Nephron progenitor cell (in vitro differentiated cells): ENCODE data around the gene C3.

Source experiments
- DNase-seq: peaks from one replicate; pipeline ENCODE4 v3.0.0; 2021
- H3K27ac Mint-ChIP-seq: 2 replicates; pipeline ENCODE4 v1.8.0; 2021; ENCODE audit warnings: mild to moderate bottlenecking, moderate library complexity, mixed read lengths
- H3K27me3 Mint-ChIP-seq: 2 replicates; pipeline ENCODE4 v1.8.0; 2021; ENCODE audit warnings: mild to moderate bottlenecking, low read depth, mixed read lengths; ENCODE audit not compliant: poor library complexity
- H3K36me3 Mint-ChIP-seq: 2 replicates; pipeline ENCODE4 v1.8.0; 2021; ENCODE audit warnings: low read depth, mixed read lengths
- H3K4me1 Mint-ChIP-seq: 2 replicates; pipeline ENCODE4 v1.8.0; 2021; ENCODE audit warnings: mixed read lengths
- H3K4me3 Mint-ChIP-seq: 2 replicates; pipeline ENCODE4 v1.8.0; 2021; ENCODE audit warnings: mild to moderate bottlenecking, moderate library complexity, mixed read lengths
- H3K9me3 Mint-ChIP-seq: 2 replicates; pipeline ENCODE4 v1.8.0; 2021; ENCODE audit warnings: mild to moderate bottlenecking, moderate library complexity, mixed read lengths
- TF ChIP-seq, protein P1 (sequence below): fragments of 200-600 bp; sonication (generic); IDR thresholded peaks from 2 replicates; pipeline ENCODE4 v1.5.0; 2021; ENCODE audit warnings: antibody characterized with exemption

The C3 gene

GRCh38 chr19:6690160-6690885 is 30.1 kb downstream of the C3 start:
- H3K4me3 Mint-ChIP-seq, result no peak overlapping the region
- H3K36me3 Mint-ChIP-seq, result no peaks in the 10 kb centered on the region
- DNase-seq, result no peak
- TF ChIP-seq, protein P1, sequence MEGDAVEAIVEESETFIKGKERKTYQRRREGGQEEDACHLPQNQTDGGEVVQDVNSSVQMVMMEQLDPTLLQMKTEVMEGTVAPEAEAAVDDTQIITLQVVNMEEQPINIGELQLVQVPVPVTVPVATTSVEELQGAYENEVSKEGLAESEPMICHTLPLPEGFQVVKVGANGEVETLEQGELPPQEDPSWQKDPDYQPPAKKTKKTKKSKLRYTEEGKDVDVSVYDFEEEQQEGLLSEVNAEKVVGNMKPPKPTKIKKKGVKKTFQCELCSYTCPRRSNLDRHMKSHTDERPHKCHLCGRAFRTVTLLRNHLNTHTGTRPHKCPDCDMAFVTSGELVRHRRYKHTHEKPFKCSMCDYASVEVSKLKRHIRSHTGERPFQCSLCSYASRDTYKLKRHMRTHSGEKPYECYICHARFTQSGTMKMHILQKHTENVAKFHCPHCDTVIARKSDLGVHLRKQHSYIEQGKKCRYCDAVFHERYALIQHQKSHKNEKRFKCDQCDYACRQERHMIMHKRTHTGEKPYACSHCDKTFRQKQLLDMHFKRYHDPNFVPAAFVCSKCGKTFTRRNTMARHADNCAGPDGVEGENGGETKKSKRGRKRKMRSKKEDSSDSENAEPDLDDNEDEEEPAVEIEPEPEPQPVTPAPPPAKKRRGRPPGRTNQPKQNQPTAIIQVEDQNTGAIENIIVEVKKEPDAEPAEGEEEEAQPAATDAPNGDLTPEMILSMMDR, result no peak
- H3K4me1 Mint-ChIP-seq, result no peaks in the 10 kb centered on the region
- H3K27me3 Mint-ChIP-seq, result peaks cover 23% of the 10 kb centered on the region
- peaks cover 45% of the 10 kb centered on the region for H3K9me3 Mint-ChIP-seq
- no peak overlapping the region for H3K27ac Mint-ChIP-seq

DNA sequence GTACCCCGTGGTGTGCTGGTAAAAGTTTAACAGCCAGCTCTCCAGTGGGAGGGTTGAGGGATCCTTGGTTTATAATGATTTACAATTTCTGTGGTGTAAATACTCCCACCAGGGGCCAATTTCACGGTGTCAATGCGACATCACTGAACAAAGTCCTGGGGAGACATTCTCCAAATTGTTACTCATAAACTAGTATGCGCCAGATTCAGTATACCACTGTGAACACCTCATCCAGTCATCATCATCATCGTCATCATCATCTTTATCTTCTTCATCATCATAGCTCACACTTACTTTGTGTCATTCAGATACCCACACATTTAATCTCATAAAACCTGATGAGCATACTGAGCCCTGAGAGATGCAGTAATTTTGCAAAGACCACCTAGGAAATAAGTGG is 33.3 kb downstream of the C3 start:
- H3K9me3 Mint-ChIP-seq, result peaks cover 44% of the 10 kb centered on the region
- no peaks in the 10 kb centered on the region for H3K4me1 Mint-ChIP-seq
- H3K27me3 Mint-ChIP-seq, result peaks cover 20% of the 10 kb centered on the region
- no peak for DNase-seq
- H3K27ac Mint-ChIP-seq, result no peak overlapping the region
- H3K36me3 Mint-ChIP-seq, result no peaks in the 10 kb centered on the region
- no peak overlapping the region for H3K4me3 Mint-ChIP-seq
- TF ChIP-seq, protein P1, result no peak

DNA sequence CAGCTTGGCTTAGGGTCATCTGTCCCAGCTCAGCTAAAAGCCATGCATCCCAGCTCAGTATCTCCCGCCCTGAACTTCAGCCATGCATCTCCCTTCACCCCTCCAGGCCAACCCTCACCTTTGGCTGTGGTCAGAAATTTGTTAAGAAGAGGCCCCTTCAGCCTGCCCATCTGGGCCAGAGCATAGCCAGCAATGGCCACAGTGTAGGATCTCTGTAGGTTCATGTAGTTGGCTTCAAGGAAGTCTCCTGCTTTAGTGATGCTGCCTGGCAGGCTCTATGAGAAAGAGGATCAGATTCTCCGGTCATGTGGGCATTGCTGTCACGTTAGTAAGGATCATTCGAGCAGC is 33.8 kb downstream of the C3 start:
- peaks cover 20% of the 10 kb centered on the region for H3K27me3 Mint-ChIP-seq

GRCh38 chr19:6685962-6686627 is 34.4 kb downstream of the C3 start:
- Mint-ChIP-seq H3K27me3 (peaks cover 20% of the 10 kb centered on the region), H3K4me1 (no peaks in the 10 kb centered on the region), H3K4me3 (no peak overlapping the region), H3K9me3 (peaks cover 41% of the 10 kb centered on the region), H3K36me3 (no peaks in the 10 kb centered on the region), H3K27ac (no peak overlapping the region)
- no peak for DNase-seq
- TF ChIP-seq, protein P1, result no peak

More for the DNA sequence above, 33.8 kb downstream of the C3 start:
- H3K4me3 Mint-ChIP-seq, result no peak overlapping the region
- no peak overlapping the region for H3K27ac Mint-ChIP-seq
- no peak for DNase-seq
- peaks cover 41% of the 10 kb centered on the region for H3K9me3 Mint-ChIP-seq
- no peaks in the 10 kb centered on the region for H3K36me3 Mint-ChIP-seq
- TF ChIP-seq, protein P1, result no peak
- H3K4me1 Mint-ChIP-seq, result no peaks in the 10 kb centered on the region

- H3K36me3 Mint-ChIP-seq, result no peaks in the 10 kb centered on the region
- peaks cover 24% of the 10 kb centered on the region for H3K27me3 Mint-ChIP-seq
- no peaks in the 10 kb centered on the region for H3K4me1 Mint-ChIP-seq
- TF ChIP-seq, protein P1, result no peak
- H3K27ac Mint-ChIP-seq, result no peak overlapping the region
- H3K9me3 Mint-ChIP-seq, result peaks cover 42% of the 10 kb centered on the region
- no peak for DNase-seq
- H3K4me3 Mint-ChIP-seq, result no peak overlapping the region
These were observed 35.0 kb downstream of the C3 start for GRCh38 chr19:6685482-6685881.

DNA sequence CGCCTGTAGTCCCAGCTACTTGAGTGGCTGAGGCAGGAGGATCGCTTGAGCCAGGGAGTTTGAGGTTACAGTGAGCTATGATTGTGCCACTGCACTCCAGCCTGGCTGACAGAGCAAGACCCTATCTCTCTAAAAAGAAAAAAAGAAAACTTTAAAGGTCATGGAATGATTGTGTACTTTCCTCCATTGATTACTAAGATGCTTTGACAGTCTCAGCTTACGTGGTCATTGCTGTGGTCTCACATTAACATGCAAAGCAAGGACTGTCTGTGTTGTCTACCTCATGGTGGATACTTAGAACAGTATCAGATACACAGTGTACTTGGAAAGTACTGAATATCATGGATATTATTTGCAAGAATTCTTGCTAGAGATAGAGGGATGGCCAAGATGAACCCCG is 36.5 kb downstream of the C3 start:
- peaks cover 45% of the 10 kb centered on the region for H3K9me3 Mint-ChIP-seq
- no peaks in the 10 kb centered on the region for H3K36me3 Mint-ChIP-seq
- DNase-seq, result no peak
- TF ChIP-seq, protein P1, result no peak
- peaks cover 27% of the 10 kb centered on the region for H3K27me3 Mint-ChIP-seq
- no peaks in the 10 kb centered on the region for H3K4me1 Mint-ChIP-seq
- H3K27ac Mint-ChIP-seq, result no peak overlapping the region
- no peak overlapping the region for H3K4me3 Mint-ChIP-seq
